T-cell (primary cell): ENCODE data around the gene PREX1. TPM values are rescaled to one million over a fixed set of nuclear protein-coding genes. Genes with fewer than 3 reads are reported as not detected.
"Not testable (repeated sequence)": the region's sequence is repeated elsewhere in the genome, so short reads cannot be mapped to it uniquely, and the experiment has no call there.

Experiments
- ATAC-seq, 4 experiments: fragments of 200-7000 bp in 3 of 4; fragments of 150-1000 bp in 1 of 4; cut with Tn5 transposase; replicated peaks in 1 of 4; 1 replicate in 3 of 4; 2 replicates in 1 of 4; pipeline ENCODE4 v1.10.0; 2021; ENCODE audit warnings: moderate library complexity in 3 of 4, mild to moderate bottlenecking in 2 of 4, moderate number of reproducible peaks in 1 of 4
- CTCF ChIA-PET, 2 donors: fragments of 300-600 bp; sonication (Branson Sonifier 250); formaldehyde crosslinking; loops; one replicate each; lab custom pipeline; 2022; ENCODE audit warnings: antibody characterized with exemption in 2 of 2; lab: Charles Lee
- POLR2A ChIA-PET, 2 donors: fragments of 300-600 bp; sonication (Branson Sonifier 250); formaldehyde crosslinking; loops; one replicate each; lab custom pipeline; 2022; ENCODE audit warnings: antibody characterized with exemption in 2 of 2; lab: Charles Lee
- DNase-seq, 35 experiments: peaks; one replicate each; pipeline versions ENCODE4 v3.0.0 to v3.0.0-alpha.2; 2013 to 2023
- H3K27ac ChIP-seq: one replicate; pipeline ENCODE4 v1.5.1; 2013; ENCODE audit warnings: low read length
- H3K27me3 ChIP-seq, 2 experiments: replicated peaks in 1 of 2; 1 replicate in 1 of 2; 2 replicates in 1 of 2; pipeline versions ENCODE4 v1.6.1 to v1.7.0; 2013; ENCODE audit warnings: low read length in 1 of 2, mixed read lengths in 1 of 2; ENCODE audit not compliant: control insufficient read depth in 2 of 2, insufficient read depth in 2 of 2; ENCODE audit errors: extremely low read depth in 1 of 2
- H3K36me3 ChIP-seq, 2 donors: 1 replicate in 1 of 2; 2 replicates in 1 of 2; pipeline versions ENCODE4 v1.6.1 to v1.7.0; 2013; ENCODE audit warnings: low read length in 1 of 2; ENCODE audit not compliant: control insufficient read depth in 2 of 2, insufficient read depth in 1 of 2; ENCODE audit errors: extremely low read depth in 1 of 2
- H3K4me1 ChIP-seq, 2 experiments: 1 replicate in 1 of 2; 2 replicates in 1 of 2; pipeline versions ENCODE4 v1.6.1 to v1.7.0; 2013; ENCODE audit warnings: low read length in 2 of 2, mixed read lengths in 1 of 2; ENCODE audit not compliant: insufficient read depth in 2 of 2, control insufficient read depth in 1 of 2; ENCODE audit errors: extremely low read depth in 1 of 2
- H3K4me3 ChIP-seq, 2 donors: 1 replicate in 1 of 2; 2 replicates in 1 of 2; pipeline versions ENCODE4 v1.5.1 to v1.7.0; 2013; ENCODE audit warnings: mild to moderate bottlenecking in 2 of 2, low read length in 1 of 2, moderate library complexity in 1 of 2; ENCODE audit not compliant: control insufficient read depth in 1 of 2; ENCODE audit errors: extremely low read depth in 1 of 2
- H3K9me3 ChIP-seq: 2 replicates; pipeline ENCODE4 v1.7.0; 2013
- H3K27ac Mint-ChIP-seq, 2 donors: one replicate each; pipeline ENCODE4 v1.8.0; 2020 to 2021; ENCODE audit warnings: mild to moderate bottlenecking in 2 of 2, mixed read lengths in 2 of 2
- H3K27me3 Mint-ChIP-seq, 2 donors: one replicate each; pipeline ENCODE4 v1.8.0; 2021 to 2022; ENCODE audit warnings: mixed read lengths in 2 of 2
- H3K36me3 Mint-ChIP-seq: one replicate; pipeline ENCODE4 v1.8.0; 2021; ENCODE audit warnings: mixed read lengths
- H3K4me1 Mint-ChIP-seq, 3 donors: one replicate each; pipeline ENCODE4 v1.8.0; 2020 to 2022; ENCODE audit warnings: mixed read lengths in 3 of 3, mild to moderate bottlenecking in 1 of 3
- H3K4me3 Mint-ChIP-seq, 3 donors: one replicate each; pipeline ENCODE4 v1.8.0; 2020 to 2022; ENCODE audit warnings: mild to moderate bottlenecking in 3 of 3, mixed read lengths in 3 of 3, moderate library complexity in 3 of 3
- H3K9me3 Mint-ChIP-seq, 3 donors: one replicate each; pipeline ENCODE4 v1.8.0; 2020 to 2022; ENCODE audit warnings: mixed read lengths in 3 of 3
- WGBS: methylation state at CpG from one replicate; pipeline ENCODE4 v1.1.5; 2013; ENCODE audit warnings: missing lambda C conversion rate; ENCODE audit not compliant: insufficient coverage; 5-methylcytosine and 5-hydroxymethylcytosine counted together
- total RNA-seq, 35 experiments: library from RNA in 6 of 35; stranded (reverse) in 6 of 35; fragments of 120-200 nt in 1 of 35; gene quantifications; one replicate each; pipeline versions ENCODE4 v1.2.1 to v1.2.4 and lab custom pipeline; 2013 to 2026

Gene PREX1
- total RNA-seq, 5 donors from 2014 or later (not counting 1 experiment from before 2014, with no cell fraction given), result 99.2 to 181 (median 137) TPM

GRCh38 chr20:48849299-48849698, 21.5 kb upstream of the PREX1 start:
- Histone ChIP-seq H3K4me3 (no peak overlapping the region), H3K4me1 (peaks cover 0 to 9% of the 10 kb centered on the region in 2 experiments), H3K9me3 (no peaks in the 10 kb centered on the region), H3K36me3 (no peaks in the 10 kb centered on the region), H3K27ac (no peak overlapping the region), H3K27me3 (peaks cover 0 to 4% of the 10 kb centered on the region in 2 experiments)
- Mint-ChIP-seq H3K4me3 (no peak overlapping the region), H3K36me3 (no peaks in the 10 kb centered on the region), H3K9me3 (no peaks in the 10 kb centered on the region), H3K27me3 (peaks cover 0 to 4% of the 10 kb centered on the region in 2 donors), H3K27ac (no peak overlapping the region), H3K4me1 (peaks cover 0 to 16% (median 4%) of the 10 kb centered on the region in 3 donors)
- ChIA-PET POLR2A (no interaction called here), CTCF (no interaction called here)
- no peak for DNase-seq
- WGBS, result no CpG with 5 or more reads among the region's 2 CpGs
- ATAC-seq, result no peak

- Histone ChIP-seq H3K4me3 (no peak overlapping the region), H3K27ac (no peak overlapping the region), H3K27me3 (peaks cover 0 to 4% of the 10 kb centered on the region in 2 experiments), H3K9me3 (no peaks in the 10 kb centered on the region), H3K36me3 (no peaks in the 10 kb centered on the region), H3K4me1 (peaks cover 0 to 9% of the 10 kb centered on the region in 2 experiments)
- Mint-ChIP-seq H3K4me1 (peaks cover 0 to 16% (median 4%) of the 10 kb centered on the region in 3 donors), H3K27ac (no peak overlapping the region), H3K9me3 (no peaks in the 10 kb centered on the region), H3K36me3 (no peaks in the 10 kb centered on the region), H3K4me3 (no peak overlapping the region), H3K27me3 (peaks cover 0 to 4% of the 10 kb centered on the region in 2 donors)
- no peak for ATAC-seq
- WGBS, result no CpG with 5 or more reads among the region's 5 CpGs
- CTCF ChIA-PET, result interaction anchor here in 1 of 2 donors (0.6 kb wide), 1 partner anchor 57 kb away, joined by 5 read pairs; no protein-coding TSS in a partner anchor
- POLR2A ChIA-PET, result no interaction called here
- DNase-seq, result no peak
Measured at GRCh38 chr20:48847498-48848205, 19.9 kb upstream of the PREX1 start.

GRCh38 chr20:48846516-48847492, 19.0 kb upstream of the PREX1 start:
- Histone ChIP-seq H3K27me3 (peaks cover 0 to 4% of the 10 kb centered on the region in 2 experiments), H3K36me3 (no peaks in the 10 kb centered on the region), H3K27ac (no peak overlapping the region), H3K4me3 (no peak overlapping the region), H3K9me3 (no peaks in the 10 kb centered on the region), H3K4me1 (peaks cover 0 to 9% of the 10 kb centered on the region in 2 experiments)
- POLR2A ChIA-PET, result no interaction called here
- Mint-ChIP-seq H3K27ac (no peak overlapping the region), H3K27me3 (peaks cover 0 to 4% of the 10 kb centered on the region in 2 donors), H3K4me1 (peaks cover 0 to 16% (median 4%) of the 10 kb centered on the region in 3 donors), H3K36me3 (no peaks in the 10 kb centered on the region), H3K4me3 (no peak overlapping the region), H3K9me3 (no peaks in the 10 kb centered on the region)
- DNase-seq (peak in 1 of 35 experiments; percentile 21), ATAC-seq (no peak)
- CTCF ChIA-PET, result no interaction called here
- 66% methylated on average over 5 of the region's 12 CpGs for WGBS

- H3K4me3 ChIP-seq, result no peak overlapping the region
- POLR2A ChIA-PET, result no interaction called here
Measured at GRCh38 chr20:48845721-48846306, 18.0 kb upstream of the PREX1 start.

GRCh38 chr20:48844996-48845395, 17.2 kb upstream of the PREX1 start:
- CTCF ChIA-PET, result interaction anchor here in 1 of 2 donors (0.7 kb wide), 1 partner anchor 18 kb away, joined by 3 read pairs; no protein-coding TSS in a partner anchor
- Histone ChIP-seq H3K27ac (no peak overlapping the region), H3K36me3 (no peaks in the 10 kb centered on the region), H3K4me1 (peaks cover 0 to 9% of the 10 kb centered on the region in 2 experiments), H3K4me3 (no peak overlapping the region), H3K27me3 (no peaks in the 10 kb centered on the region), H3K9me3 (no peaks in the 10 kb centered on the region)
- POLR2A ChIA-PET, result no interaction called here
- no peak overlapping the region for H3K27ac Mint-ChIP-seq
- peaks cover 0 to 16% (median 4%) of the 10 kb centered on the region in 3 donors for H3K4me1 Mint-ChIP-seq
- no peaks in the 10 kb centered on the region for H3K9me3 Mint-ChIP-seq
- no peak overlapping the region for H3K4me3 Mint-ChIP-seq
- DNase-seq (no peak), ATAC-seq (no peak)
- WGBS, result no CpG with 5 or more reads among the region's 4 CpGs
- H3K36me3 Mint-ChIP-seq, result no peaks in the 10 kb centered on the region
- H3K27me3 Mint-ChIP-seq, result peaks cover 0 to under 1% of the 10 kb centered on the region in 2 donors

More at GRCh38 chr20:48845721-48846306, 18.0 kb upstream of the PREX1 start:
- H3K4me3 Mint-ChIP-seq, result no peak overlapping the region
- Histone ChIP-seq H3K36me3 (no peaks in the 10 kb centered on the region), H3K9me3 (no peaks in the 10 kb centered on the region), H3K27ac (no peak overlapping the region), H3K4me1 (peaks cover 0 to 9% of the 10 kb centered on the region in 2 experiments), H3K27me3 (peaks cover 0 to 4% of the 10 kb centered on the region in 2 experiments)
- H3K27ac Mint-ChIP-seq, result no peak overlapping the region
- H3K36me3 Mint-ChIP-seq, result no peaks in the 10 kb centered on the region
- H3K9me3 Mint-ChIP-seq, result no peaks in the 10 kb centered on the region
- H3K4me1 Mint-ChIP-seq, result peaks cover 0 to 16% (median 4%) of the 10 kb centered on the region in 3 donors
- ATAC-seq, result no peak
- DNase-seq, result no peak
- peaks cover 0 to 4% of the 10 kb centered on the region in 2 donors for H3K27me3 Mint-ChIP-seq
- WGBS, result 100% methylated on average over 2 of the region's 7 CpGs
- CTCF ChIA-PET, result interaction anchor here in 1 of 2 donors (0.7 kb wide), 1 partner anchor 17 kb away, joined by 3 read pairs; no protein-coding TSS in a partner anchor

- H3K4me3 Mint-ChIP-seq, H3K4me3 ChIP-seq, H3K27me3 ChIP-seq, H3K36me3 Mint-ChIP-seq, H3K4me1 ChIP-seq, H3K9me3 ChIP-seq, POLR2A ChIA-PET, ATAC-seq, H3K27ac ChIP-seq, H3K36me3 ChIP-seq, H3K9me3 Mint-ChIP-seq, H3K27ac Mint-ChIP-seq, H3K27me3 Mint-ChIP-seq, DNase-seq: not testable (repeated sequence)
- 51% methylated on average over 2 of the region's 2 CpGs for WGBS
- H3K4me1 Mint-ChIP-seq, result peaks cover 0 to 19% (median 6%) of the 10 kb centered on the region in 3 donors
- CTCF ChIA-PET, result interaction anchor here in 1 of 2 donors (0.6 kb wide), 1 partner anchor 114 kb away, joined by 3 read pairs; no protein-coding TSS in a partner anchor
Measured at GRCh38 chr20:48843896-48844295, 16.1 kb upstream of the PREX1 start.
